Erythroblast (primary cell): ENCODE measurements around the gene RASGRP3.

Experiments used
- GATA1 ChIP-seq: IDR thresholded peaks from 2 replicates; pipeline ENCODE4 v1.6.1; 2011; ENCODE audit warnings: low read depth, mild to moderate bottlenecking, control low read depth, low read length, moderate library complexity
- POLR2A ChIP-seq: IDR thresholded peaks from 2 replicates; pipeline ENCODE4 v1.6.1; 2011; ENCODE audit warnings: mild to moderate bottlenecking, low read length

- TF ChIP-seq POLR2A, result no peak
- no peak for TF ChIP-seq GATA1
These were observed 125.9 kb downstream of the RASGRP3 start for GRCh38 chr2:33602201-33602830.
